Activated CD4-positive, alpha-beta T cell treated with anti-CD3 and anti-CD28 coated beads, Interleukin-2, amount 50 U/mL, for 4 hours (primary cell): ENCODE results near the gene DNTT.

Experiments used
- DNase-seq, 2 experiments: peaks; one replicate each; pipeline ENCODE4 v3.0.0-alpha.2; 2020

Gene DNTT

DNA sequence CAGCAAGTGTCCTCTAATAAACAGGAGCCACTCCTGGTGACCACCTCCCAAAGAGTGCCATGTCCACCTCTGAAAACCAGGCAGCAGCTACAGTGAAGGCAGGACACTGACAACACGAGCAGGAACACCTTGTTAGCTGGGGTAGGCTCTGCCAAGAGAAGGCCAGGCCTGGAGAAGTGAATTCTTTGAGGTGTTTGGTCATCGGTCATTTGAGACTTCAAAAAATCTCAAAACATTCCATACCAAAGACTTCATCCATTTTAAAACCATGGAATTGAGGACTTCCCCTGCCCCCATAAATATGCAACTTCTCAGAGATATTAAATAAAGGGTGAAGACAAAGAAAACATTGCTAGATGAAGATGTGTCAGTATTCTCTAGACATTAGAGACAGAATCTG lies 82.9 kb downstream of the DNTT start:
- DNase-seq = no peak

DNA sequence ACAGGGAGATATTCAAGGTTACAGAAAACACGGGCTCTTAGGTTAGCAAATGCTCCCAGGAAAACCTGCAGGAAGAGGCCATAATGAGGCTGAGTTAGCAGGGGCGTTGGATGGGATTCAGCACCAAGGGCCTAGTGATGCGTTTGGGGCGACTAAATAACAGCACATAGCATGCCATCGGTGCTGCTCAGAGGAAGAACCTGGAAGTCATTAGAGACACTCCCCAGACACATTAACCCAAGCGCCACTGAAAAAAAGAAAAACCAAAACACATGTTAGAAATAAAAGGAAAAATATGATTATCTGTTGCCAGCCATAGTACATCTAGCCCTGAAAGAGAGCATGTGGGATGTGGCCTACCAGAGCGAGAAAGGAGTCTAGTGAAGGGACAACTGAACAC lies 83.4 kb downstream of the DNTT start:
- DNase-seq = no peak
